OCI-LY7 (cell line): ENCODE data around the gene WWOX. TPM values are rescaled to one million over a fixed set of nuclear protein-coding genes. Genes with fewer than 3 reads are reported as not detected.

ENCODE experiments used
- BruUV-seq: library from RNA; stranded (reverse); fragments of 400-500 nt; replicated peaks from 2 replicates; lab custom pipeline; 2021; lab: Mats Ljungman, UMichigan
- CTCF ChIA-PET: fragments of 300-600 bp; sonication (Branson Sonifier 250); formaldehyde crosslinking; loops from one replicate; lab custom pipeline; 2022; ENCODE audit warnings: antibody characterized with exemption; ENCODE audit not compliant: unreplicated experiment; lab: Charles Lee
- POLR2A ChIA-PET: fragments of 300-600 bp; sonication (Branson Sonifier 250); formaldehyde crosslinking; loops from one replicate; lab custom pipeline; 2022; ENCODE audit warnings: antibody characterized with exemption; lab: Charles Lee
- DNase-seq: peaks from one replicate; pipeline ENCODE4 v3.0.0-alpha.2; 2015; ENCODE audit warnings: low spot score
- H2AFZ ChIP-seq: fragments of 200-600 bp; sonication (generic), shearing (Covaris generic); 2 replicates; pipeline ENCODE4 v1.6.1; 2014; ENCODE audit warnings: mild to moderate bottlenecking, antibody characterized with exemption, low read length, moderate library complexity
- H3K27ac ChIP-seq: fragments of 200-600 bp; sonication (generic); 2 replicates; pipeline ENCODE4 v1.5.1; 2014; ENCODE audit warnings: mixed run types, low read depth, mild to moderate bottlenecking, moderate library complexity, low read length, inconsistent platforms; ENCODE audit not compliant: poor library complexity, severe bottlenecking
- H3K36me3 ChIP-seq: fragments of 200-600 bp; sonication (generic); 2 replicates; pipeline ENCODE4 v1.6.1; 2014; ENCODE audit warnings: mild to moderate bottlenecking, antibody characterized with exemption, low read length, moderate library complexity, mixed read lengths; ENCODE audit not compliant: insufficient read depth
- H3K4me1 ChIP-seq: fragments of 200-600 bp; sonication (generic); 2 replicates; pipeline ENCODE4 v1.5.1; 2014; ENCODE audit warnings: mild to moderate bottlenecking, low read length; ENCODE audit not compliant: insufficient read depth, poor library complexity, severe bottlenecking
- H3K4me2 ChIP-seq: fragments of 200-600 bp; sonication (generic); 2 replicates; pipeline ENCODE4 v1.6.1; 2014; ENCODE audit warnings: mild to moderate bottlenecking, low read length
- H3K4me3 ChIP-seq: fragments of 200-600 bp; sonication (generic); 2 replicates; pipeline ENCODE4 v1.5.1; 2014; ENCODE audit warnings: mild to moderate bottlenecking, low read depth, low read length; ENCODE audit not compliant: poor library complexity, severe bottlenecking
- H3K79me2 ChIP-seq: fragments of 200-600 bp; sonication (generic); 2 replicates; pipeline ENCODE4 v1.6.1; 2016; ENCODE audit warnings: low read depth, mild to moderate bottlenecking, low read length, moderate library complexity, mixed read lengths; ENCODE audit not compliant: insufficient read depth
- H3K9me2 ChIP-seq: fragments of 200-600 bp; sonication (generic); 2 replicates; pipeline ENCODE4 v1.6.1; 2016; ENCODE audit warnings: mild to moderate bottlenecking, low read length, mixed read lengths; ENCODE audit not compliant: insufficient read depth
- H3K9me3 ChIP-seq: fragments of 200-600 bp; sonication (generic); 2 replicates; pipeline ENCODE4 v1.6.1; 2014; ENCODE audit warnings: mild to moderate bottlenecking, mixed run types, low read length, mixed read lengths
- H4K20me1 ChIP-seq: fragments of 200-600 bp; sonication (generic); 2 replicates; pipeline ENCODE4 v1.6.1; 2014; ENCODE audit warnings: mild to moderate bottlenecking, antibody characterized with exemption, low read length, moderate library complexity, mixed read lengths; ENCODE audit not compliant: insufficient read depth
- CTCF ChIP-seq: fragments of 200-600 bp; sonication (generic); conservative IDR thresholded peaks from 2 replicates; pipeline ENCODE4 v1.5.1; 2014; ENCODE audit warnings: mild to moderate bottlenecking, antibody characterized with exemption, low read length, moderate library complexity, mixed read lengths
- EZH2phosphoT487 ChIP-seq: fragments of 200-600 bp; sonication (generic); IDR thresholded peaks from 2 replicates; pipeline ENCODE4 v1.6.1; 2018; ENCODE audit warnings: low read depth, borderline replicate concordance, mild to moderate bottlenecking, mixed run types, antibody characterized with exemption, low read length, moderate library complexity, mixed read lengths
- intact Hi-C: fragments of 100-400 bp; cut with micrococcal nuclease; formaldehyde crosslinking; loops from one replicate; pipeline ENCODE4 v1.10.0; 2022; ENCODE audit not compliant: unreplicated experiment
- total RNA-seq, 2 experiments: library from RNA; depleted of rRNA in 1 of 2; stranded (reverse); fragments of >200 nt in 1 of 2; shearing (Covaris generic) in 1 of 2; gene quantifications; 2 replicates each; pipeline ENCODE4 v1.2.3, GENCODE V29; 2014 to 2022

Gene WWOX
- total RNA-seq, 2 experiments from 2014 or later = 40.2 to 47.6 TPM

GRCh38 chr16:79213214-79213613, 1113.8 kb downstream of the WWOX start:
- no peaks in the 10 kb centered on the region for H3K79me2 ChIP-seq
- H3K4me1 ChIP-seq = no peaks in the 10 kb centered on the region
- no peaks in the 10 kb centered on the region for H3K9me2 ChIP-seq
- CTCF ChIA-PET = interaction anchor here (0.6 kb wide), 1 partner anchor 34 kb away, joined by 3 read pairs; no protein-coding TSS in a partner anchor
- H3K4me3 ChIP-seq = no peak overlapping the region
- H3K36me3 ChIP-seq = no peaks in the 10 kb centered on the region
- H3K9me3 ChIP-seq = no peaks in the 10 kb centered on the region
- no peak overlapping the region for H3K4me2 ChIP-seq
- no TSS peak for BruUV-seq
- POLR2A ChIA-PET = no interaction called here
- DNase-seq = no peak
- H4K20me1 ChIP-seq = no peaks in the 10 kb centered on the region
- H2AFZ ChIP-seq = no peak overlapping the region
- TF ChIP-seq EZH2phosphoT487 (no peak), CTCF (no peak)
- no peak overlapping the region for H3K27ac ChIP-seq
- intact Hi-C loops = no loop called here

GRCh38 chr16:79215289-79215688, 1115.8 kb downstream of the WWOX start:
- Histone ChIP-seq H3K36me3 (no peaks in the 10 kb centered on the region), H3K27ac (no peak overlapping the region), H3K4me1 (no peaks in the 10 kb centered on the region), H2AFZ (no peak overlapping the region), H3K4me2 (no peak overlapping the region), H3K79me2 (no peaks in the 10 kb centered on the region), H3K9me3 (no peaks in the 10 kb centered on the region), H3K9me2 (no peaks in the 10 kb centered on the region), H4K20me1 (no peaks in the 10 kb centered on the region), H3K4me3 (no peak overlapping the region)
- BruUV-seq = no TSS peak
- intact Hi-C loops = no loop called here
- CTCF ChIA-PET = no interaction called here
- POLR2A ChIA-PET = interaction anchor here (0.6 kb wide), 1 partner anchor 7 kb away, joined by 3 read pairs; no protein-coding TSS in a partner anchor
- no peak for DNase-seq
- TF ChIP-seq CTCF = no peak
- no peak for TF ChIP-seq EZH2phosphoT487

GRCh38 chr16:79217375-79218011, 1118.0 kb downstream of the WWOX start:
- no peaks in the 10 kb centered on the region for H3K9me3 ChIP-seq
- no peak overlapping the region for H2AFZ ChIP-seq
- no peak for DNase-seq
- no peak overlapping the region for H3K27ac ChIP-seq
- TF ChIP-seq CTCF (no peak), EZH2phosphoT487 (no peak)
- no peak overlapping the region for H3K4me3 ChIP-seq
- no peaks in the 10 kb centered on the region for H3K36me3 ChIP-seq
- POLR2A ChIA-PET = interaction anchor here (0.6 to 0.9 kb wide), 4 partner anchors 8 to 1285 kb away, joined by 3 to 6 read pairs (median 4); no protein-coding TSS in a partner anchor
- CTCF ChIA-PET = no interaction called here
- intact Hi-C loops = no loop called here
- H3K4me2 ChIP-seq = no peak overlapping the region
- H4K20me1 ChIP-seq = no peaks in the 10 kb centered on the region
- no peaks in the 10 kb centered on the region for H3K4me1 ChIP-seq
- no peaks in the 10 kb centered on the region for H3K79me2 ChIP-seq
- no TSS peak for BruUV-seq
- H3K9me2 ChIP-seq = no peaks in the 10 kb centered on the region
